Jurkat, Clone E6-1 (cell line): ENCODE data around the gene GSC2.

Source experiments
- DNase-seq: peaks from one replicate; pipeline ENCODE4 v3.0.0-alpha.2; 2011; ENCODE audit warnings: low read depth, low spot score
- H3K4me3 ChIP-seq: 2 replicates; pipeline ENCODE4 v1.5.1; 2011; ENCODE audit warnings: mild to moderate bottlenecking, low read length, control low read depth, moderate library complexity

The GSC2 gene

DNA sequence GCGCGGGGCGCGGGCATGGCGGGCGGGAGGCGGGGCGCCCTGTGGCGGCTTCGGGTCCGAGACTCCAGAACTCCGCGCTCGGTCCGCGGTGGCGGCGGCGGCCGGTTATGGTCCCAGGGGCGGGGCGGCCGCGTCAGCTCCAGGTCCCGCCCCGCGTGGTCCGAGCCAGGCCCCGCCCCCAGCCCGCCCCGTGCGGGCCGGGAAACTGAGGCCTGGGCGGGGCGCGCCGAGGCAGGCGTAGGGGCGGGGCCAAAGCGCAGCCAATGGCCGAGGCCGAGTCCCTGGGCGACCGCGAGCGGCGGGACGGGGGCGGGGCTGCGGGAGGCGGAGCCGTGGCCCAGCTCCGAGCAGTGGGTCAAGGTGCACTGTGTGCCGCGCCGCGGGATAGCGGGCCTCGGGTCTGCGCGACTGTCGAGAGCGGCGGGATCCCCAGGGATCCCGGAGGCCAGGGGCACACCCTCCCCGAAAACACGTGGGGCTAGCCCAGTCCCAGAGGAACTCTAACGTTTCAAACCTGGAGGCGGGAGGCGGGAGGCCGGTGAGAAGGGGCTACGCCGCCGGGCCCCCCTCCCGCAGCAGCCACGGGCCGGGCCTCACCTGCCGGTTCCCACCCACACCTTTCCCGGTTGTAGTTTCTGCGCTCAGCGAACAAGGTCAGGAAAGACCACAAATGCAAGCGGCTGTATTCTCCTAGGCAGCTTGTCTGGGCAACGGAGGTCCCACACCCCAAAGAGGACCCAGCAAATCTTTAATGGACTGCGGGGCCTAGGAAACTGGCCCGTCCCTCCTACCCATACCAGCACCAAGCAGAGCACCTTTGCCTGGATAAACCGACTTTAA, 28.8 kb upstream of the GSC2 start, which contains the start of gene SLC25A1:
TSS of gene SLC25A1 (minus strand) at position 80 of the 840 bp plus-strand sequence. CDS start at position 17, 63 bp downstream.
- peak within 1 kb of the TSS; percentile 65 for H3K4me3 ChIP-seq
- DNase-seq: peak; percentile 70

GRCh38 chr22:19178065-19178656, 28.1 kb upstream of the GSC2 start:
- DNase-seq: peak; percentile 28
- peak overlapping the region; percentile 65 for H3K4me3 ChIP-seq

- no peak for DNase-seq
- H3K4me3 ChIP-seq: peak overlapping the region; percentile 65
These were observed 27.3 kb upstream of the GSC2 start for GRCh38 chr22:19177164-19178064.

DNA sequence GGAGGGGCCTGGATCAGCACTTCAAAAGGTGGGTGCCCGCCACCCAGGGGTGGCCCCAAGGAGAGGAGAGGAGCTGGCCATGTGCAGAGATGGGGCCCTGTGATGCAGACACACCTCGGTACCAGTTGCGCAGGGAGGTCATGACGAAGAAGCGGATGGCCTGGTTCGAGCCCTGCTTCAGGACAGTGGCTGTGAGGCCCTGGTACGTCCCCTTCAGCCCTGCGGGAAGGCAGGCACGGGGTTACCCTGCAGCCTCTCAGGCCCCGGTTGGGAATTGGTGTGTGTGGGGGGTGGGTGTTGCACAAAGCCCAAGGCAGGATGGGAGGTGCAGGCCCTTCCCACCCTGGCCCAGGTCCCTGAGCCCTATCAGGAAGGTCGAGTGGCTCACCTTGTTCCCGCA, 26.6 kb upstream of the GSC2 start:
- H3K4me3 ChIP-seq: no peak overlapping the region
- no peak for DNase-seq

- DNase-seq: no peak
- no peak overlapping the region for H3K4me3 ChIP-seq
These were observed 26.1 kb upstream of the GSC2 start for GRCh38 chr22:19176175-19176643.

DNA sequence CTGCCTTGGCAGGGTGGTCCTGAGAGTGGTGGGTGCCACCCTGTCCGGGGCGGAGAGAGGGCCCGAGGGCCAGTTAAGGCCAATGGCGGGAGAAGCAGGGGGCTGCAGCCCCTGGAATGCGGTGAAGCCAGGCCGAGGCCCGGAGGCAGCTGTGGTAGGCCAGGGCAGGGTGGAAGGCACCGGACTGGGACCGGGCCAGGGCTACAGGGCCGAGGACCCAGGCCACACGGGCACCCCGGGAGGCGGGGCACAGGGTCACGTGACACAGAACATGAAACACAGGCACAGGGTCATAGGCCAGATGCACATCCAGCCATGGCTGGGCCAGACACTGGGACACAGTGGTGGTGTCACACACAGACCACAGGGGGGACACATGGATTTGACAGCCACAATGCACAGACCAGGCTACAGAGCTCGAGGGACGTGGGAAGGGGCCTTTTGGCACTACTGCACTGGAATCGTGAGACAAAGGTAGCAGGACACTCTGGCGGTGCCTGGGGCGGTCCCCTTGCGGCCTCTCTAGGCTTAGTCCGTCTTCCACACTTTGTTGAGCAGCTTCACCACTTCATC, 25.6 kb upstream of the GSC2 start:
- no peak for DNase-seq
- H3K4me3 ChIP-seq: no peak overlapping the region

- DNase-seq: no peak
- no peak overlapping the region for H3K4me3 ChIP-seq
These were observed 25.0 kb upstream of the GSC2 start for GRCh38 chr22:19175026-19175601.

DNA sequence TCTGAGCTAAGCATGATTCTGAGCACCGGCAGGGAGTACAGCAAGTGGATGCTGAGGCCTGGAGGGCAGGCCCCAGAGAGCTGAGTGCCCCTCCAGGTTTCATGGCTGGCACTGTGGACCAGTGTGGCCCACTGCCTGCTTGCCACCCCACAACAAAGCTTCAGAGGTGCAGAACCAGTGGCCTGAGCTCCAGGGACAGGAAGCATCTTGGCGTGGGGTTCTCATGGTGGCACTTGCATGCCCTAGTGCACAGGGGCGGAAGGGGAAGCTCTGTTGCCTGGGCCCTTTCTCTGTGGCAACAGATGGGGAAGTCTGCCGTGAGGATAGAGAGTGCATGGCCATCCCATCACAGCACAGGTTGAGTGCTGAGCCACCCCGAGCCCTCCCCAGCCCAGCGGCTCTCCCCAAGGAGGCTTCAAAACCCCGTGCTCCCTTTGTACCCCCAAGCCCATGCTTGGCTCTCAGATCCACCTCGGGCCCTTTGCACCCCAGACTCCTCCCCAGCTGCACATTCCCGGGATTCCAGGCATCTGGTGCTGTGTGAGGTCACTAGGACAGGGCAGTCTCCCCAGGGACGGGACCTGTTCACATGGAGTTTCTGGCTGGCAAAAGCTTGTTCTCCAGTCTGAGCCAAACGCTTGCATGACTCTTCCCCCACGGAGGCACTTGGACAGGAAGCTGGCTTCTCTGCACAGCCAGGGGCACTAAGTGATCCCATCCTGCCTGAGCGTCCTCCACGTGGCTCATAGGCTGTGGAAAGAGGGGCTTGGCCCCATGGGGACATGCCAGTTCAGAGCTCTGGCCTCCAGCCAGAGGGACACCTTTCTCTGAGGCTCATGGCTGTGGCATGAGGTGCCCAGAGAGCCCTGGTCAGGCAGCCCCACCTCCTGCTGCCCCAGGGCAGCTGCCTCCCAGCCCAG, 24.3 kb upstream of the GSC2 start:
- H3K4me3 ChIP-seq: no peak overlapping the region
- DNase-seq: no peak

DNA sequence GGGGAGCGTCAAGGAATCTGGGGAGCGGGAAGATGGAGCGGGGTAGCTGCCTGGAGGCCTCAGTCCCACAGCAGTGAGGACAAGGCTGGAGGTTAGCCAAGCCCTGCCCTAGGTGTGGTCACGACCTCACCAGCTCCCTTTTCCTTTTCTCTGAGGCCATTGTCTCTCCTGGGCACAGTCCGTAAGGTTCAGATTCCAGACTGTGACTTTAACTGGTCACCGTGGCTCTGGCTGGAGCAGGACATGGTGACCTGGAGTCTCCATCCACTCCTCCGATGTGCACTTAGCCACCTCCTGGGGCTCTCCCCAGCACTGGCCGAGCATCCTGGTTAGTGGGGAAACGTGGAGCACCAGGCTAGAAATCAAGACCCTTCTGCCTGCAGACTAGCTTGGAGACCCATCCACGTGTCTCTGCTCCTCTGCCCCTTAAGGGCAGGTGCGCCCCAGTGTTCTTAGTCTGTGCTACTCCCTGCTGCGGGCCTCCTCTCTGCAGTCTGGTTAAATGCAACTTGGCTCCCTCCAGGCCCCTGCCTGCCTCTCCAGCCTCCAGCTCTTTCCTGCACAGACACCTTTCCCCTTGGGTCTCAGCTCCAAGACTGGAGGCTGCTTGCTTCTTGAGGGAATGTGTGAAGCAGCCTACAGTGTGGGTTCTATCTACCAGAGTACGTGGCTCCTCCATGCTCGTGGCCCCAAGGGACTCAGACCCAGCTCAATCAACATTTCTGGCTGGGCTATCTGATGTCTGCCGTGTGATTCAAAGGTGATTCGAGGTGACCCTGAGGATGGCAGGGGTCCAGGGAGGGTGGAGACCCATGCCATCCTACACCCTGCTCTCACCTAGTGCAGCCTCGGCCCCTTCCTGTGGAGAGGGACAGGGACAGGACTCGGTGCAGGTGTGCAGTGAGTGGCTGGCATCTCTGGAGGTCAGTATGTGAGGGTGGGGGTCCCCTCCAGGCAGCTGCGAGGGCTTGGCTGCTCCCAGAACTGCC, 23.2 kb upstream of the GSC2 start:
- no peak for DNase-seq
- peak overlapping the region; percentile 96 for H3K4me3 ChIP-seq

- peak overlapping the region; percentile 96 for H3K4me3 ChIP-seq
- no peak for DNase-seq
These were observed 22.3 kb upstream of the GSC2 start for GRCh38 chr22:19172213-19173046.

DNA sequence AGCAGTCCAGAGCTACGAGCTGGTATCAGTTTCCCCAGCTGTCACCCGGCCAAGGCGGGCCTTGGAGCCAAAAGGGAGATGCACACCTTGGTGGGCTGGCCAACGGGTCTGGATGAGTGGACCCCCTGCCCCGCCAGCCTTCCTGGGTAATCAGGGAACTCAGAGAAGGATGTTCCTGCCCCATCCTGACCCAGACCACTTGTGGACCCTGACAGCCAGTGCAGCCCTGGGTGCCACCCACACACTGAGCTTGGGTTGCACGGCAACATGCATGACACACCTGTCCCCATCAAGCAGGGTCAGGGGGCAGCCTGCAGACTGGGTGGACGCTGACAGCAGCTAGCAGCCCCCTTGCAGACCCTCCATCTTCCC, 19.8 kb upstream of the GSC2 start:
- no peak for DNase-seq
- H3K4me3 ChIP-seq: no peak overlapping the region

DNA sequence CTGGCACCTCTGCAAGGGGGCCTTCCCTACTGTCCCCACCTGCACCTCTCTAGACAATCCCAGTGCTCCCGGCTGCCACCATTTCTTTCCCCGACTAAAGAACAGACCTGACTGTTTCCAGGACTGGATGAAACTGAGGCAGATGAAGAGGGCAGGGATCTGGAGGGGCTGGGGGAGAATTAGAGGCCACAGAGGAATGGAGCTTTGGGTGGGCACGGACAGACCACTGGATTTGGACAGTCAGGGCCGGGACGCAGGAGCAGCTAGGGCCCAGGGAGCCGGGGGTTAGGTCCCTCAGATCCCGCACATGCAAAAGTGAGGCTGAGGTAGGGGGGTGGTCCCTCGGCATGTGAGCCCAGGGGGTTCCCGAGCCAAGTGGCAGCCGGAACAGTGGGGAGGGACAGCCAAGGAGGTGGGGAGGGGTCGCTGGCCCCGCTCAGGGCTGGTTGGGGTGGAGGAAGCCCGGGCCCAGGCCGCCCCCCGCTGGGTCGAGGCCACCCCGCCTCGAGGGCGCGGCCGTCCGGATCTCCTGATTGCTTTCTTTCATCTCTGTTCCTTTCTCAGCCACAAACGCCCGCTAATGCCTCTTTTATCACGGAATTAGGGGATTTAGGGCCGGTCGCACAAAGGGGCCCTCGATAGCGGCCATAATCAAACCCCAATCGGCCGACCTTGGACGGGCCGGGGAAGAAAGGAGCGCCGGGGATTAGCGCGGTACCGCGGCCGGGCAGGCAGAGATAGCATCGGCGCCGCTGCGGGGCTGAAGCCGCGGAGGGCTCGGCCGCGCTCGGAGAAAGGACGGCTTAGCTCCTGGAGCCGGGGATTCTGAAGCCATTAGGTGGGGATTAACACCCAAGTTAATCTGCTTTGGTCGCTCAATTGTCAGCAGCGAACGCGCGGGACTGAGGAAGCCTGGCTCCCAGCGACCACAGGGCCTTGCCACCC, 19.2 kb upstream of the GSC2 start:
- H3K4me3 ChIP-seq: no peak overlapping the region
- DNase-seq: no peak

- no peak for DNase-seq
- H3K4me3 ChIP-seq: no peak overlapping the region
These were observed 18.2 kb upstream of the GSC2 start for GRCh38 chr22:19168088-19168890.
